ENCODE results near the gene C1GALT1C1.

The C1GALT1C1 gene

DNA sequence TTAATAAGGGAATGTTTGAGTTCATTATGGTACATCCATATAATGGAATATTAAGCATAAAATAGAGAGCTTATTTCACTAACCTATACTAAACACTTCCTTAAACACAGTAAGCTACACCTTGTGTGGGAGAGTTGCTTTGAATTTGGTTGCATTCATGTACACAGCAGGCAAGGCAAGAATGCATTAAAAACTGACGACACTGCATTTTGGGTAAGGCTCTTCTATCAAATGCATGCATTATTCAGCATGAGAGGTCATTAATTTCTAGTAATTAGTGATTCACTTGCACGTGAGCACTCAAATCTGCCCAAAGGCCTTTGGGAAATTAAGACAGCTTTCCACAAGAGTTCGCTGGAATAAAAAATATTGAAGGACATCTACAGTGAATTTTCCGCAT lies 8.8 kb upstream of the C1GALT1C1 start:
- TF ChIP-seq, protein P1, sequence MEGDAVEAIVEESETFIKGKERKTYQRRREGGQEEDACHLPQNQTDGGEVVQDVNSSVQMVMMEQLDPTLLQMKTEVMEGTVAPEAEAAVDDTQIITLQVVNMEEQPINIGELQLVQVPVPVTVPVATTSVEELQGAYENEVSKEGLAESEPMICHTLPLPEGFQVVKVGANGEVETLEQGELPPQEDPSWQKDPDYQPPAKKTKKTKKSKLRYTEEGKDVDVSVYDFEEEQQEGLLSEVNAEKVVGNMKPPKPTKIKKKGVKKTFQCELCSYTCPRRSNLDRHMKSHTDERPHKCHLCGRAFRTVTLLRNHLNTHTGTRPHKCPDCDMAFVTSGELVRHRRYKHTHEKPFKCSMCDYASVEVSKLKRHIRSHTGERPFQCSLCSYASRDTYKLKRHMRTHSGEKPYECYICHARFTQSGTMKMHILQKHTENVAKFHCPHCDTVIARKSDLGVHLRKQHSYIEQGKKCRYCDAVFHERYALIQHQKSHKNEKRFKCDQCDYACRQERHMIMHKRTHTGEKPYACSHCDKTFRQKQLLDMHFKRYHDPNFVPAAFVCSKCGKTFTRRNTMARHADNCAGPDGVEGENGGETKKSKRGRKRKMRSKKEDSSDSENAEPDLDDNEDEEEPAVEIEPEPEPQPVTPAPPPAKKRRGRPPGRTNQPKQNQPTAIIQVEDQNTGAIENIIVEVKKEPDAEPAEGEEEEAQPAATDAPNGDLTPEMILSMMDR (IDR thresholded peaks at IDR 0.05; ENCODE audit: low read depth, low read length) = no peak
- TF ChIP-seq EZH2phosphoT487 (IDR thresholded peaks at IDR 0.05; ENCODE audit: low read depth) = no peak
- no peaks in the 10 kb centered on the region for H3K36me3 ChIP-seq (replicated peaks; ENCODE audit: low read depth, low read length)
- H3K27me3 ChIP-seq (ENCODE audit: low read depth, low read length) = no peaks in the 10 kb centered on the region
- H4K20me1 ChIP-seq (ENCODE audit: insufficient read depth, low read length) = no peaks in the 10 kb centered on the region
- H3K27ac ChIP-seq (ENCODE audit: low read length) = no peak overlapping the region
- no peak overlapping the region for H3K4me3 ChIP-seq (ENCODE audit: low read length)
- no peaks in the 10 kb centered on the region for H3K79me2 ChIP-seq (ENCODE audit: low read length)
- no peaks in the 10 kb centered on the region for H3K9me3 ChIP-seq (ENCODE audit: insufficient read depth, low read length)
- no peak overlapping the region for H3K9ac ChIP-seq (ENCODE audit: low read length)
- peaks cover 5% of the 10 kb centered on the region; the same call in 1 of the 2 replicates for H3K4me1 ChIP-seq (ENCODE audit: low read length)
- no peak overlapping the region for H2AFZ ChIP-seq (ENCODE audit: low read depth, low read length)
- no peak overlapping the region for H3K4me2 ChIP-seq (ENCODE audit: low read length)

GRCh38 chrX:120625371-120625770 lies 4.5 kb downstream of the C1GALT1C1 start:
- Histone ChIP-seq H3K9ac (ENCODE audit: low read length) (no peak overlapping the region), H3K4me2 (ENCODE audit: low read length) (no peak overlapping the region), H2AFZ (ENCODE audit: low read depth, low read length) (no peak overlapping the region), H3K27me3 (ENCODE audit: low read depth, low read length) (no peaks in the 10 kb centered on the region), H3K9me3 (ENCODE audit: insufficient read depth, low read length) (no peaks in the 10 kb centered on the region), H3K79me2 (ENCODE audit: low read length) (peaks cover 17% of the 10 kb centered on the region), H4K20me1 (ENCODE audit: insufficient read depth, low read length) (no peaks in the 10 kb centered on the region), H3K36me3 (replicated peaks; ENCODE audit: low read depth, low read length) (no peaks in the 10 kb centered on the region), H3K4me1 (ENCODE audit: low read length) (peaks cover 7% of the 10 kb centered on the region), H3K27ac (ENCODE audit: low read length) (no peak overlapping the region), H3K4me3 (ENCODE audit: low read length) (no peak overlapping the region)
- TF ChIP-seq EZH2phosphoT487 (IDR thresholded peaks at IDR 0.05; ENCODE audit: low read depth) = no peak
- TF ChIP-seq, protein P1 (IDR thresholded peaks at IDR 0.05; ENCODE audit: low read depth, low read length) = no peak

- Histone ChIP-seq H3K4me2 (ENCODE audit: low read length) (no peak overlapping the region), H3K27ac (ENCODE audit: low read length) (no peak overlapping the region), H3K36me3 (replicated peaks; ENCODE audit: low read depth, low read length) (peaks cover 19% of the 10 kb centered on the region), H3K9ac (ENCODE audit: low read length) (no peak overlapping the region), H3K27me3 (ENCODE audit: low read depth, low read length) (no peaks in the 10 kb centered on the region), H4K20me1 (ENCODE audit: insufficient read depth, low read length) (no peaks in the 10 kb centered on the region), H3K4me3 (ENCODE audit: low read length) (no peak overlapping the region), H3K4me1 (ENCODE audit: low read length) (no peaks in the 10 kb centered on the region), H3K79me2 (ENCODE audit: low read length) (no peaks in the 10 kb centered on the region), H3K9me3 (ENCODE audit: insufficient read depth, low read length) (no peaks in the 10 kb centered on the region), H2AFZ (ENCODE audit: low read depth, low read length) (no peak overlapping the region)
- TF ChIP-seq, protein P1 (IDR thresholded peaks at IDR 0.05; ENCODE audit: low read depth, low read length) = no peak
- no peak for TF ChIP-seq EZH2phosphoT487 (IDR thresholded peaks at IDR 0.05; ENCODE audit: low read depth)
Measured at GRCh38 chrX:120617996-120618630, 11.7 kb downstream of the C1GALT1C1 start.

DNA sequence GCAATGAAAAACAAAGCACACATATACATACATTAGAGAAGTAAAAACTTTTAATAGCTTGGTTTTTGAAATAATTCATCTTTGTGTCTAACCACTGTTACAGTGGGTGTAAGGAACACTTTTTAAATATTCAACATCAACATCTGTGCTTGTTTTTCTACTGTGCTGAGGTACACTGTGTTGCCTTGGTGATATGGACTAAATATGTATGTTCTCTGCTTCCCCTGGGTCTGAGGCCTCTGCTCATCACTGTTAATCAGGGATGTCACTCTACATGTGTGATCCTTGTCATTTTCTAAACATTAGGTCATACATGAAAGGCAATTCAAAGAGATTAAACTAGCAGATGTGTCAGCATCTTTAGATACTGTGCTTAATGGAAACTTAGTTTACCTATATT lies 15.0 kb downstream of the C1GALT1C1 start:
- no peak for TF ChIP-seq EZH2phosphoT487 (IDR thresholded peaks at IDR 0.05; ENCODE audit: low read depth)
- TF ChIP-seq, protein P1 (IDR thresholded peaks at IDR 0.05; ENCODE audit: low read depth, low read length) = no peak
- Histone ChIP-seq H3K4me3 (ENCODE audit: low read length) (no peak overlapping the region), H3K4me1 (ENCODE audit: low read length) (no peaks in the 10 kb centered on the region), H3K27me3 (ENCODE audit: low read depth, low read length) (no peaks in the 10 kb centered on the region), H3K79me2 (ENCODE audit: low read length) (no peaks in the 10 kb centered on the region), H3K36me3 (replicated peaks; ENCODE audit: low read depth, low read length) (peaks cover 23% of the 10 kb centered on the region), H3K27ac (ENCODE audit: low read length) (no peak overlapping the region), H2AFZ (ENCODE audit: low read depth, low read length) (no peak overlapping the region), H4K20me1 (ENCODE audit: insufficient read depth, low read length) (no peaks in the 10 kb centered on the region), H3K4me2 (ENCODE audit: low read length) (no peak overlapping the region), H3K9me3 (ENCODE audit: insufficient read depth, low read length) (no peaks in the 10 kb centered on the region), H3K9ac (ENCODE audit: low read length) (no peak overlapping the region)
